AG08396 (cell line): ENCODE data around the gene FAH.
"Not testable (repeated sequence)": the region's sequence is repeated elsewhere in the genome, so short reads cannot be mapped to it uniquely, and the experiment has no call there.

ENCODE experiments used
- DNase-seq: peaks from one replicate; pipeline ENCODE4 v3.0.0; 2012; ENCODE audit warnings: low spot score, mixed read lengths

The FAH gene

GRCh38 chr15:80152896-80153876, at the start of gene FAH:
Gene FAH (plus strand): TSS chr15:80152999. CDS start chr15:80153055, 56 bp downstream.
- DNase-seq = peak; percentile 36

- no peak for DNase-seq
Observed at GRCh38 chr15:80105193-80105592, 47.6 kb upstream of the FAH start.

GRCh38 chr15:80105595-80105994, 47.2 kb upstream of the FAH start:
- DNase-seq = peak; percentile 9

GRCh38 chr15:80106051-80106450, 46.7 kb upstream of the FAH start:
- DNase-seq = no peak

- DNase-seq = no peak
Observed at GRCh38 chr15:80107204-80107603, 45.6 kb upstream of the FAH start.

GRCh38 chr15:80107774-80108173, 45.0 kb upstream of the FAH start:
- DNase-seq = no peak

- DNase-seq = no peak
Observed at GRCh38 chr15:80109388-80109787, 43.4 kb upstream of the FAH start.

GRCh38 chr15:80110920-80111319, 41.9 kb upstream of the FAH start:
- DNase-seq = no peak

- no peak for DNase-seq
Observed at GRCh38 chr15:80114114-80114513, 38.7 kb upstream of the FAH start.

GRCh38 chr15:80115021-80115420, 37.8 kb upstream of the FAH start:
- no peak for DNase-seq

GRCh38 chr15:80118956-80119355, 33.8 kb upstream of the FAH start:
- DNase-seq = no peak

- no peak for DNase-seq
Observed at GRCh38 chr15:80120636-80121035, 32.2 kb upstream of the FAH start.

GRCh38 chr15:80121546-80121945, 31.3 kb upstream of the FAH start:
- DNase-seq = no peak

- no peak for DNase-seq
Observed at GRCh38 chr15:80123034-80123433, 29.8 kb upstream of the FAH start.

- not testable (repeated sequence) for DNase-seq
Observed at GRCh38 chr15:80127253-80127652, 25.5 kb upstream of the FAH start.

GRCh38 chr15:80127911-80128310, 24.9 kb upstream of the FAH start:
- no peak for DNase-seq

GRCh38 chr15:80132382-80132781, 20.4 kb upstream of the FAH start:
- DNase-seq = no peak

- no peak for DNase-seq
Observed at GRCh38 chr15:80136854-80137253, 15.9 kb upstream of the FAH start.

- DNase-seq = no peak
Observed at GRCh38 chr15:80138961-80139360, 13.8 kb upstream of the FAH start.

- no peak for DNase-seq
Observed at GRCh38 chr15:80140909-80141308, 11.9 kb upstream of the FAH start.

- DNase-seq = no peak
Observed at GRCh38 chr15:80141916-80142598, 10.7 kb upstream of the FAH start.

GRCh38 chr15:80142646-80143045, 10.2 kb upstream of the FAH start:
- no peak for DNase-seq

GRCh38 chr15:80151148-80151547, 1.7 kb upstream of the FAH start:
- DNase-seq = no peak
